Heart left ventricle (tissue), 16 donors: ENCODE results near the gene APOBEC3G. TPM values are rescaled to one million over a fixed set of nuclear protein-coding genes. Genes with fewer than 3 reads are reported as not detected.

Source experiments
- ATAC-seq, 4 donors: fragments of 200-7000 bp; cut with Tn5 transposase; one replicate each; pipeline ENCODE4 v1.9.1; 2020 to 2022; ENCODE audit warnings: moderate library complexity in 4 of 4, mild to moderate bottlenecking in 3 of 4, moderate number of reproducible peaks in 1 of 4
- DNase-seq, 5 donors: peaks; one replicate each; pipeline ENCODE4 v3.0.0-alpha.2; 2020
- H3K27ac ChIP-seq, 12 donors: fragments of 200-600 bp; sonication (generic) in 4 of 12; one replicate each; pipeline versions ENCODE4 v1.5.0 to v1.8.0; 2016 to 2022; ENCODE audit warnings: mild to moderate bottlenecking in 2 of 12
- H3K27me3 ChIP-seq, 9 donors: fragments of 200-600 bp; sonication (generic) in 2 of 9; one replicate each; pipeline versions ENCODE4 v1.5.1 to v1.8.0; 2016 to 2022; ENCODE audit warnings: mild to moderate bottlenecking in 3 of 9
- H3K36me3 ChIP-seq, 9 donors: fragments of 200-600 bp; sonication (generic) in 2 of 9; one replicate each; pipeline versions ENCODE4 v1.5.0 to v1.8.0; 2018 to 2022; ENCODE audit warnings: mild to moderate bottlenecking in 2 of 9
- H3K4me1 ChIP-seq, 12 donors: fragments of 200-600 bp; sonication (generic) in 4 of 12; one replicate each; pipeline versions ENCODE4 v1.5.0 to v1.8.0; 2016 to 2022; ENCODE audit warnings: mild to moderate bottlenecking in 3 of 12
- H3K4me3 ChIP-seq, 12 donors: fragments of 200-600 bp; sonication (generic) in 4 of 12; one replicate each; pipeline versions ENCODE4 v1.5.0 to v1.8.0; 2017 to 2022; ENCODE audit warnings: mild to moderate bottlenecking in 9 of 12, moderate library complexity in 4 of 12
- H3K9me3 ChIP-seq, 12 donors: fragments of 200-600 bp; sonication (generic) in 4 of 12; one replicate each; pipeline versions ENCODE4 v1.5.0 to v1.8.0; 2016 to 2022; ENCODE audit warnings: mild to moderate bottlenecking in 1 of 12
- POLR2A ChIP-seq, 2 donors: fragments of 450-650 bp; IDR thresholded peaks; one replicate each; pipeline ENCODE4 v1.6.1; 2017; ENCODE audit warnings: antibody characterized with exemption in 2 of 2, mild to moderate bottlenecking in 2 of 2, moderate library complexity in 2 of 2
- WGBS, 4 donors: extraction: QIAGEN DNeasy Blood & Tissue Kit in 2 of 4; methylation state at CpG; one replicate each; pipeline versions ENCODE4 v1.1.5 to v1.1.7; 2013 to 2018; 5-methylcytosine and 5-hydroxymethylcytosine counted together
- intact Hi-C, 10 donors: fragments of 100-400 bp; cut with DNase I; formaldehyde crosslinking; loops; one replicate each; pipeline versions ENCODE4 v1.11.1 to v1.14.2; 2022
- polyA plus RNA-seq, 2 donors: library from polyadenylated mRNA; stranded (reverse); fragments of 200-250 nt; gene quantifications; one replicate each; pipeline ENCODE4 v1.2.3, GENCODE V29; 2013
- total RNA-seq, 9 donors: library from RNA; depleted of rRNA in 2 of 9; stranded (reverse); fragments of >200 nt in 2 of 9; fragmentation: NEBNext Ultra II Directional in 3 of 9; extraction: Animal tissue kit (Norgen Biotek cat#: 25700) in 3 of 9; gene quantifications; one replicate each; pipeline versions ENCODE4 v1.1.0 to v1.2.4, GENCODE V29; 2016 to 2023
- TF ChIP-seq, protein P1 (sequence below), 12 donors: fragments of 200-600 bp; sonication (generic) in 4 of 12; IDR thresholded peaks; one replicate each; pipeline versions ENCODE4 v1.5.0 to v1.8.0; 2018 to 2022; ENCODE audit warnings: antibody characterized with exemption in 12 of 12, mild to moderate bottlenecking in 5 of 12
- donor health status: ischemic (EF 13 %, LVEDD 7.1; RV severe dilation, severe dysfunction).
- donor health status: healthy with polysubstance abuse.
- donor health status: DM: no; HTN: yes; CAD: no.
- donor health status: DM: no; HTN: no; CAD: no.
- donor health status: ischemic (EF 25% LVEDD 6.9; RV normal size, moderate dysfunction).
- donor health status: ischemic (EF 25% LVEDD 5.7; RV mildly dilated, moderate dysfunction).
- donor health status: healthy.
- donor health status: DM: yes; HTN: yes; CAD: no.
- donor health status: ischemic (EF 35%, LVEDD 5.7; RV mildly dilated, moderate dysfunction).
- donor health status: nonischemic (EF 11% LVEDD 7.7; RV severe dilation, severe dysfunction).
- donor health status: DM: yes; HTN: yes; CAD: no.
- donor health status: PGD.
- donor health status: ischemic (EF 29% LVEDD 5.4; RV normal size, mild dysfunction).
- donor health status: nonischemic (EF 23%, LVEDD 6.1; RV moderate dilation, normal function).

Gene APOBEC3G
- total and polyA plus RNA-seq, 11 donors = 1.8 to 21.9 (median 3.3) TPM

DNA sequence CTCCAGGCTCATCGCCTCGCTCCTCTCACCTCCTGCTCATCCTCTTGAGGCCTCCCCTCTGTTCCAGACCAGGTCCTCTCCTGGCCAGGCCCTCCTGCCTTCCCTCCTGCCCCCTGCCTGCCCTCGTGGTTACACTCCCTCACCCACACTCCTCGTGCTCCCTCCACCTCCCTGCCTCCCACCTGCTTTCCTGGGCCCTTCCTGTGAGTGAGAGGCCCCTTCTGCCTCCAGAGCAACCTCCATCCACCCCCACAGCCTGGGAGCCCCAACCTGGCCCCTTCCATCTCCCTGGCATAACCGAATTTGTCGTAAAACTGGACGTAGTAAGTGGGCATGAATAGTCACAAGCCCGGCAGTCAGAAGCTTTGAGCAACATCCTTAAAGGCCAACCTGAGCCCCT is 4.5 kb downstream of the APOBEC3G start:
- Histone ChIP-seq H3K9me3 (no peaks in the 10 kb centered on the region), H3K36me3 (peaks cover 0 to 37% (median 5%) of the 10 kb centered on the region in 9 donors), H3K4me3 (no peak overlapping the region), H3K27ac (no peak overlapping the region), H3K4me1 (peaks cover 0 to 14% (median 7%) of the 10 kb centered on the region in 12 donors), H3K27me3 (no peaks in the 10 kb centered on the region)
- 86 to 88% (median 86%) methylated on average over 8 of the region's 8 CpGs for WGBS, 4 donors
- no peak for ATAC-seq
- DNase-seq = no peak
- intact Hi-C loops = no loop called here
- TF ChIP-seq, protein P1, sequence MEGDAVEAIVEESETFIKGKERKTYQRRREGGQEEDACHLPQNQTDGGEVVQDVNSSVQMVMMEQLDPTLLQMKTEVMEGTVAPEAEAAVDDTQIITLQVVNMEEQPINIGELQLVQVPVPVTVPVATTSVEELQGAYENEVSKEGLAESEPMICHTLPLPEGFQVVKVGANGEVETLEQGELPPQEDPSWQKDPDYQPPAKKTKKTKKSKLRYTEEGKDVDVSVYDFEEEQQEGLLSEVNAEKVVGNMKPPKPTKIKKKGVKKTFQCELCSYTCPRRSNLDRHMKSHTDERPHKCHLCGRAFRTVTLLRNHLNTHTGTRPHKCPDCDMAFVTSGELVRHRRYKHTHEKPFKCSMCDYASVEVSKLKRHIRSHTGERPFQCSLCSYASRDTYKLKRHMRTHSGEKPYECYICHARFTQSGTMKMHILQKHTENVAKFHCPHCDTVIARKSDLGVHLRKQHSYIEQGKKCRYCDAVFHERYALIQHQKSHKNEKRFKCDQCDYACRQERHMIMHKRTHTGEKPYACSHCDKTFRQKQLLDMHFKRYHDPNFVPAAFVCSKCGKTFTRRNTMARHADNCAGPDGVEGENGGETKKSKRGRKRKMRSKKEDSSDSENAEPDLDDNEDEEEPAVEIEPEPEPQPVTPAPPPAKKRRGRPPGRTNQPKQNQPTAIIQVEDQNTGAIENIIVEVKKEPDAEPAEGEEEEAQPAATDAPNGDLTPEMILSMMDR (IDR thresholded peaks at IDR 0.05) = no peak
- TF ChIP-seq POLR2A (IDR thresholded peaks at IDR 0.05) = no peak

DNA sequence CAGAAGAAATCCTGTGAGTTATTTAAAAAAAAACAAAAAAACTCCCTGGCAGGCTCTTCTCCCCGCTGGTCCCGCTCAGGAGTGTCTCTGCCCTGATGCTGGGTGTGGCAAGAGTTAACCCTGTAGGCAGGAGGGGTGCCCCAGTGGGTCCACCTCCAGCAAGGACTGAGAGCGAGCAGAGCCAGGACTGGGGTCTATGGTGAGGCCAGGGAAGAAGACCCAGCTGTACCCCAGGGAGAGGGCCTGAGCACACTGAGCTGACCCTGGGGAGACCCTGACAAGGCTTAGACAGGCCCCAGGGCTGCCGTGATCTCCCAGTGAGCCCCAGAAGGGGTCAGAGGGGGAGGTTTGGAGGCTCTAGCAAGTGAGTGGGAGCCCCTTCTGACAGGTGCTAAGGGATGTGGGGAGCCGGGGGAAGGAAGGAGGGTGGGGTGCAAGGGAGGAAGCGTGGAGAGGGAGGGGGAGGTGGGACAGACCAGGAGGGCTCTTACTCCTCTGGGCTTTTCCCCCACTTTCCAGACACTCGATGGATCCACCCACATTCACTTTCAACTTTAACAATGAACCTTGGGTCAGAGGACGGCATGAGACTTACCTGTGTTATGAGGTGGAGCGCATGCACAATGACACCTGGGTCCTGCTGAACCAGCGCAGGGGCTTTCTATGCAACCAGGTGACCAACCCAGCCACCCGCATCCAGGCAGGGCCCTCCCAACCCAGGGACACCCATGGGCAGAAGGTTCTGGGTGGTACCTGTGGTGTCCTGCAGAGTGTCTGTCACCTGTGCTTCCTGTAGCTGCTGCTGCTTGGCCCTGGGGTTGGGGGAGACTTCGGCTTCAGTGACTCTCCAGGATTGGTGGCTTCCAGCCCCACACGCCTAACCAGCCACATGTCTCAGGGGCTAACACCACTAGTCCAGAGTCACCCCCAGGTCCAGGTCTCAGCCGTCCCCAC is 6.4 kb downstream of the APOBEC3G start:
- WGBS, 4 donors = 83 to 86% (median 85%) methylated on average over 12 to 14 of the region's 14 CpGs
- intact Hi-C loops = no loop called here
- ATAC-seq = no peak

DNA sequence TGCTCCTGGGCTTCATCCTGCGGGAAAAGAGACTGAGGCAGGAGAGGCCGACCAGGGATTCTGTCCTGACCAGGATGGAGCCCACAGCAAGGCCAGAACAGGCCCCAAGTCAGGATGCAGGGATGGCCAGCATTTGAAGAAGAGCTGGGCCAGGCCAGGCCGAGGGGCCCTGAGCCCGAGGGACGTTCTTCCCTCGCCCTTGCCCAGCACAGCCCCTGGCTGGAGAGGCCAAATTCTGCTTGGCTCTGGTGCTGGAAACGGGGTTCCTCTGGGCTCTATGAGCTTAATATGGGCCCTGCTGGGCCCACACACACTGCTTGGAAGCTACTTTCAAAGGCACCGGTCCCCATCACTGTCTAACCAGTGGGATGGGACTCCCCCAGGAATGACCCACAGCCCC is 7.6 kb downstream of the APOBEC3G start:
- intact Hi-C loops = no loop called here
- TF ChIP-seq POLR2A (IDR thresholded peaks at IDR 0.05) = no peak
- TF ChIP-seq, protein P1 (IDR thresholded peaks at IDR 0.05) = no peak
- DNase-seq (no peak), ATAC-seq (no peak)
- H3K36me3 ChIP-seq = peaks cover 0 to 38% (median 5%) of the 10 kb centered on the region in 9 donors
- no peaks in the 10 kb centered on the region for H3K27me3 ChIP-seq
- WGBS, 4 donors = 90 to 98% (median 95%) methylated on average over 7 to 8 of the region's 8 CpGs
- no peaks in the 10 kb centered on the region for H3K9me3 ChIP-seq
- no peak overlapping the region for H3K4me3 ChIP-seq
- no peak overlapping the region for H3K27ac ChIP-seq
- peaks cover 0 to 11% (median 0%) of the 10 kb centered on the region in 12 donors for H3K4me1 ChIP-seq

More for the DNA sequence above, 6.4 kb downstream of the APOBEC3G start:
- H3K27ac ChIP-seq = no peak overlapping the region
- peaks cover 0 to 9% (median 0%) of the 10 kb centered on the region in 12 donors for H3K4me1 ChIP-seq
- no peak overlapping the region for H3K4me3 ChIP-seq
- no peaks in the 10 kb centered on the region for H3K9me3 ChIP-seq
- DNase-seq = no peak
- peaks cover 0 to 38% (median 5%) of the 10 kb centered on the region in 9 donors for H3K36me3 ChIP-seq
- TF ChIP-seq, protein P1 (IDR thresholded peaks at IDR 0.05) = no peak
- TF ChIP-seq POLR2A (IDR thresholded peaks at IDR 0.05) = no peak
- H3K27me3 ChIP-seq = no peaks in the 10 kb centered on the region

DNA sequence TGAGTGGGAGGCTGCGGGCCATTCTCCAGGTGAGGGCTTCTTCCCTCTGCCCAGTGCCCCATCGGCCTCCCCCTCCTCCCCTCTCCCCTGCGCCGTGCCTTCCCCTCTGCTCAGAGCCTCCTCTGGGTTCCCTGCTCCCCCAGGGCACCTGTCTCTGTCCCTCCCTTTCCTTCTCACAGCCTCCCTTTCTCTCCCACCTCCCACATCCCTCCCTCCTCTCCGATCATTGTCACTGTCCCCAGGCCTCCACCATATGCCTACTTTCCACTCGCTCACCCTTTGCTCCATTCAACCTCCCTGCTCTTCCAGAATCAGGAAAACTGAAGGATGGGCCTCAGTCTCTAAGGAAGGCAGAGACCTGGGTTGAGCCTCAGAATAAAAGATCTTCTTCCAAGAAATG is 10.0 kb downstream of the APOBEC3G start:
- WGBS, 4 donors = 87 to 96% (median 93%) methylated on average over 6 of the region's 6 CpGs
- Histone ChIP-seq H3K9me3 (no peaks in the 10 kb centered on the region), H3K4me1 (peaks cover 0 to 20% (median 0%) of the 10 kb centered on the region in 12 donors), H3K36me3 (peaks cover 0 to 14% (median 0%) of the 10 kb centered on the region in 9 donors), H3K27me3 (peaks cover 0 to 5% (median 0%) of the 10 kb centered on the region in 9 donors), H3K4me3 (no peak overlapping the region), H3K27ac (no peak overlapping the region)
- DNase-seq (no peak), ATAC-seq (no peak)
- intact Hi-C loops = no loop called here
- TF ChIP-seq, protein P1 (IDR thresholded peaks at IDR 0.05) = no peak
- no peak for TF ChIP-seq POLR2A (IDR thresholded peaks at IDR 0.05)
